HEK293 (cell line): ENCODE data around the gene PPFIA1.

Source experiments
- CTCF ChIA-PET: fragments of 350-600 bp; formaldehyde crosslinking; extraction: SDS; loops from one replicate; lab custom pipeline; 2021; ENCODE audit warnings: antibody characterized with exemption; lab: Yijun Ruan, JAX
- POLR2A ChIA-PET: fragments of 300-600 bp; formaldehyde crosslinking; extraction: SDS; loops from one replicate; lab custom pipeline; 2020; ENCODE audit warnings: antibody characterized with exemption, inconsistent platforms; lab: Yijun Ruan, JAX
- H3K27ac ChIP-seq: fragments of 200-500 bp; sonication (Bioruptor generic); 2 replicates; pipeline ENCODE4 v1.5.1; 2014; ENCODE audit warnings: low read depth, low read length, control low read depth, inconsistent platforms; ENCODE audit errors: extremely low read depth
- H3K36me3 ChIP-seq, 2 experiments: fragments of 200-500 bp in 1 of 2; sonication (Bioruptor generic) in 1 of 2; 1 replicate in 1 of 2; 2 replicates in 1 of 2; pipeline ENCODE4 v1.5.1; 2014 to 2017; ENCODE audit warnings: inconsistent platforms in 2 of 2, low read length in 2 of 2; ENCODE audit not compliant: control insufficient read depth in 2 of 2, insufficient read depth in 1 of 2
- H3K4me1 ChIP-seq: fragments of 200-500 bp; sonication (Bioruptor generic); 2 replicates; pipeline ENCODE4 v1.5.1; 2014; ENCODE audit warnings: mild to moderate bottlenecking, low read length, inconsistent platforms; ENCODE audit not compliant: control insufficient read depth, insufficient read depth
- H3K4me3 ChIP-seq: 2 replicates; pipeline ENCODE4 v1.5.1; 2011; ENCODE audit warnings: low read depth, mild to moderate bottlenecking, control low read depth, low read length, moderate library complexity
- H3K9me3 ChIP-seq: fragments of 200-500 bp; sonication (Bioruptor generic); 2 replicates; pipeline ENCODE4 v1.5.1; 2014; ENCODE audit warnings: low read depth, low read length, inconsistent platforms; ENCODE audit not compliant: control insufficient read depth, insufficient read depth
- EGR2 ChIP-seq: fragments of 450-650 bp; formaldehyde crosslinking; IDR thresholded peaks from 2 replicates; pipeline ENCODE4 v1.5.1; 2016; ENCODE audit warnings: low read depth, missing biosample characterization, missing genetic modification characterization
- MZF1 ChIP-seq: fragments of 450-650 bp; formaldehyde crosslinking; IDR thresholded peaks from 2 replicates; pipeline ENCODE4 v1.5.1; 2017; ENCODE audit warnings: missing biosample characterization, missing genetic modification characterization, borderline replicate concordance
- ZFHX2 ChIP-seq: fragments of 450-650 bp; formaldehyde crosslinking; conservative IDR thresholded peaks from 2 replicates; pipeline ENCODE4 v1.5.1; 2016; ENCODE audit warnings: missing biosample characterization, missing genetic modification characterization
- ZNF239 ChIP-seq: fragments of 450-650 bp; formaldehyde crosslinking; IDR thresholded peaks from 2 replicates; pipeline ENCODE4 v1.5.1; 2016; ENCODE audit warnings: missing biosample characterization, missing genetic modification characterization
- ZNF423 ChIP-seq: fragments of 450-650 bp; formaldehyde crosslinking; IDR thresholded peaks from 2 replicates; pipeline ENCODE4 v1.5.1; 2016; ENCODE audit warnings: missing biosample characterization, missing genetic modification characterization
- ZNF521 ChIP-seq: fragments of 450-650 bp; formaldehyde crosslinking; IDR thresholded peaks from 2 replicates; pipeline ENCODE4 v1.5.1; 2017; ENCODE audit warnings: missing biosample characterization, mild to moderate bottlenecking, missing genetic modification characterization
- ZNF600 ChIP-seq: fragments of 450-650 bp; formaldehyde crosslinking; IDR thresholded peaks from 2 replicates; pipeline ENCODE4 v1.5.1; 2016; ENCODE audit warnings: missing biosample characterization, missing genetic modification characterization
- ZNF621 ChIP-seq: fragments of 450-650 bp; formaldehyde crosslinking; IDR thresholded peaks from 2 replicates; pipeline ENCODE4 v1.5.1; 2017; ENCODE audit warnings: missing biosample characterization, missing genetic modification characterization
- ZNF654 ChIP-seq: fragments of 450-650 bp; formaldehyde crosslinking; IDR thresholded peaks from 2 replicates; pipeline ENCODE4 v1.5.1; 2016; ENCODE audit warnings: low read depth, missing biosample characterization, missing genetic modification characterization
- TF ChIP-seq, protein P1 (sequence below): fragments of 450-650 bp; formaldehyde crosslinking; IDR thresholded peaks from 2 replicates; pipeline ENCODE4 v1.5.1; 2017; ENCODE audit warnings: missing biosample characterization, missing genetic modification characterization
- TF ChIP-seq, protein P2 (sequence below): fragments of 450-650 bp; formaldehyde crosslinking; IDR thresholded peaks from 2 replicates; pipeline ENCODE4 v1.5.1; 2016; ENCODE audit warnings: missing biosample characterization, missing genetic modification characterization, borderline replicate concordance
- TF ChIP-seq, protein P3 (sequence below): fragments of 450-650 bp; formaldehyde crosslinking; IDR thresholded peaks from 2 replicates; pipeline ENCODE4 v1.5.1; 2016; ENCODE audit warnings: missing biosample characterization, missing genetic modification characterization
- TF ChIP-seq, protein P4 (sequence below): fragments of 450-650 bp; formaldehyde crosslinking; IDR thresholded peaks from 2 replicates; pipeline ENCODE4 v1.5.1; 2016; ENCODE audit warnings: missing biosample characterization, missing genetic modification characterization
- TF ChIP-seq, protein P5 (sequence below): fragments of 450-650 bp; formaldehyde crosslinking; IDR thresholded peaks from 2 replicates; pipeline ENCODE4 v1.5.1; 2016; ENCODE audit warnings: missing biosample characterization, missing genetic modification characterization

Gene PPFIA1

DNA sequence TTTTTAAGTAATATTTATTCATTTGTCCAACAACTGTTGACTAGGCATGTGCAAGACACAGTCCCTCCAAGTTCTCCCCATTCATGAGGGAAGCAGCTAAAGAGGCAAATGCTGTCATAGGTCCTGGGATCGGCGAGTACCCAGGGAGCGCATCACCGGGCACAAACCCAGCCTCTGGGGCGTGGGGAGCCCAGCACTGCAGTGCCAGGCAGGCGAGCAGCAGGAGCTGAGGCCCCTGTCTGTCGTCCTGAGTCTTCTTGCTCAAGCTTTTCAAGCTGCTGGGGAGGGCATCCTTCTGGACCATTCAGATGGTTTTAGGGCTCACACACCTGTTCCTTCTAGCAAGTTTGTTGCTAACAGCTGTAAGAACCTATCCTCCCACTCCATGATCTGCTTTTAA lies 62.1 kb downstream of the PPFIA1 start (continued):
- TF ChIP-seq ZNF654 (tag by site-specific recombination) = no peak
- TF ChIP-seq, all 188 proteins: peak for 0

DNA sequence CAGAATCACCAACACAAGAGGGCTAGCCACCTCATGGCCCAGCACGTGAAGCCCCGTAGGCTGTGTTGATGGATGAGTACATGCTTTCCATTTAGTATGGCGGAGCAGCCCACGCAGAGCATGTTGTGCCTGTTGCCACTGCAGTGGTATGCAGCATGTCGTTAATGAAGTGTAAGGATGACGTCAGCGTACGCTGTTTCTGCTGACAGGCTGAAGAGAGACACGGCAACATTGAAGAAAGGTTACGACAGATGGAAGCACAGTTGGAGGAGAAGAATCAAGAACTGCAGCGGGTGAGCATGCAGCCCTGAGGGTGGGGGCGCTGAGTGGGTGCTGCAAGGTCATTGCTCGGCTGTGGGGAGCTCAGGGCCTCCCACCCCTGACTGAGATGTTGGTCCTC lies 62.8 kb downstream of the PPFIA1 start:
- no peaks in the 10 kb centered on the region for H3K4me1 ChIP-seq
- ChIA-PET POLR2A (no interaction called here), CTCF (interaction anchor here (0.6 kb wide), 2 partner anchors 159 to 866 kb away, joined by 3 read pairs; no protein-coding TSS in a partner anchor)

DNA sequence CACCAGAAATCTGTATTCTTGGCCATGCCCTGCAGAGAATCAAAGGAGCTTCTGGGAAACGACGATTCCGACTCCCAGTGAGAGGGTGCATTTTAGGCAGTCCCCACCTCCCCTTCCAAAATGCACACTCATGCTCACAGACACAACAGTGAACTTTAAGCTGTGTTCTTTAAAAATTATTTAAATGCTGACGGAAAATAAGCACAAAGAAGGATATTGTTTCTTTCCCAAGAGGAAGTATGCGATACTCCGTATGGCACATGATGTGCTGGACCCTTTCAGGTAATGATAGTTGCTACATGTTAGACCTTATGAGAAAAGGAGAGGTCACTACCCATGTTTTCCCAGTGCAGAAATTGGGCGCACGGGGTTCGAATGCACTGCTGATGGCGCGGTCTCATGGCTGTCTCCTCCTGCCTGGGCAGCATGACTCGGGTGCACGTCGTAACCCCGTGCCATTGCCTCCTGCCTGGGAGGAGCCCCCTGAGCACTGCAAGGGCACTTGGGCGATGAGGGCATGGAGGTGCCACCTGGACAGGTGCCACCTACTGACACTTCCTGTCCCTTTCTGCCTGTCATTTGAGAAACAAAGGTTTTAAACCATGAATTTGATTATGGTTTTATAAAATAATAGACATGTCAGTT lies 64.0 kb downstream of the PPFIA1 start:
- TF ChIP-seq ZNF423 (tag by site-specific recombination) (no peak), MZF1 (tag by site-specific recombination) (no peak), ZNF600 (tag by site-specific recombination) (no peak), ZNF239 (tag by site-specific recombination) (no peak), ZNF621 (tag by site-specific recombination) (no peak)
- TF ChIP-seq, protein P1, sequence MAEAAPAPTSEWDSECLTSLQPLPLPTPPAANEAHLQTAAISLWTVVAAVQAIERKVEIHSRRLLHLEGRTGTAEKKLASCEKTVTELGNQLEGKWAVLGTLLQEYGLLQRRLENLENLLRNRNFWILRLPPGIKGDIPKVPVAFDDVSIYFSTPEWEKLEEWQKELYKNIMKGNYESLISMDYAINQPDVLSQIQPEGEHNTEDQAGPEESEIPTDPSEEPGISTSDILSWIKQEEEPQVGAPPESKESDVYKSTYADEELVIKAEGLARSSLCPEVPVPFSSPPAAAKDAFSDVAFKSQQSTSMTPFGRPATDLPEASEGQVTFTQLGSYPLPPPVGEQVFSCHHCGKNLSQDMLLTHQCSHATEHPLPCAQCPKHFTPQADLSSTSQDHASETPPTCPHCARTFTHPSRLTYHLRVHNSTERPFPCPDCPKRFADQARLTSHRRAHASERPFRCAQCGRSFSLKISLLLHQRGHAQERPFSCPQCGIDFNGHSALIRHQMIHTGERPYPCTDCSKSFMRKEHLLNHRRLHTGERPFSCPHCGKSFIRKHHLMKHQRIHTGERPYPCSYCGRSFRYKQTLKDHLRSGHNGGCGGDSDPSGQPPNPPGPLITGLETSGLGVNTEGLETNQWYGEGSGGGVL (tag by site-specific recombination) = no peak
- TF ChIP-seq, protein P2, sequence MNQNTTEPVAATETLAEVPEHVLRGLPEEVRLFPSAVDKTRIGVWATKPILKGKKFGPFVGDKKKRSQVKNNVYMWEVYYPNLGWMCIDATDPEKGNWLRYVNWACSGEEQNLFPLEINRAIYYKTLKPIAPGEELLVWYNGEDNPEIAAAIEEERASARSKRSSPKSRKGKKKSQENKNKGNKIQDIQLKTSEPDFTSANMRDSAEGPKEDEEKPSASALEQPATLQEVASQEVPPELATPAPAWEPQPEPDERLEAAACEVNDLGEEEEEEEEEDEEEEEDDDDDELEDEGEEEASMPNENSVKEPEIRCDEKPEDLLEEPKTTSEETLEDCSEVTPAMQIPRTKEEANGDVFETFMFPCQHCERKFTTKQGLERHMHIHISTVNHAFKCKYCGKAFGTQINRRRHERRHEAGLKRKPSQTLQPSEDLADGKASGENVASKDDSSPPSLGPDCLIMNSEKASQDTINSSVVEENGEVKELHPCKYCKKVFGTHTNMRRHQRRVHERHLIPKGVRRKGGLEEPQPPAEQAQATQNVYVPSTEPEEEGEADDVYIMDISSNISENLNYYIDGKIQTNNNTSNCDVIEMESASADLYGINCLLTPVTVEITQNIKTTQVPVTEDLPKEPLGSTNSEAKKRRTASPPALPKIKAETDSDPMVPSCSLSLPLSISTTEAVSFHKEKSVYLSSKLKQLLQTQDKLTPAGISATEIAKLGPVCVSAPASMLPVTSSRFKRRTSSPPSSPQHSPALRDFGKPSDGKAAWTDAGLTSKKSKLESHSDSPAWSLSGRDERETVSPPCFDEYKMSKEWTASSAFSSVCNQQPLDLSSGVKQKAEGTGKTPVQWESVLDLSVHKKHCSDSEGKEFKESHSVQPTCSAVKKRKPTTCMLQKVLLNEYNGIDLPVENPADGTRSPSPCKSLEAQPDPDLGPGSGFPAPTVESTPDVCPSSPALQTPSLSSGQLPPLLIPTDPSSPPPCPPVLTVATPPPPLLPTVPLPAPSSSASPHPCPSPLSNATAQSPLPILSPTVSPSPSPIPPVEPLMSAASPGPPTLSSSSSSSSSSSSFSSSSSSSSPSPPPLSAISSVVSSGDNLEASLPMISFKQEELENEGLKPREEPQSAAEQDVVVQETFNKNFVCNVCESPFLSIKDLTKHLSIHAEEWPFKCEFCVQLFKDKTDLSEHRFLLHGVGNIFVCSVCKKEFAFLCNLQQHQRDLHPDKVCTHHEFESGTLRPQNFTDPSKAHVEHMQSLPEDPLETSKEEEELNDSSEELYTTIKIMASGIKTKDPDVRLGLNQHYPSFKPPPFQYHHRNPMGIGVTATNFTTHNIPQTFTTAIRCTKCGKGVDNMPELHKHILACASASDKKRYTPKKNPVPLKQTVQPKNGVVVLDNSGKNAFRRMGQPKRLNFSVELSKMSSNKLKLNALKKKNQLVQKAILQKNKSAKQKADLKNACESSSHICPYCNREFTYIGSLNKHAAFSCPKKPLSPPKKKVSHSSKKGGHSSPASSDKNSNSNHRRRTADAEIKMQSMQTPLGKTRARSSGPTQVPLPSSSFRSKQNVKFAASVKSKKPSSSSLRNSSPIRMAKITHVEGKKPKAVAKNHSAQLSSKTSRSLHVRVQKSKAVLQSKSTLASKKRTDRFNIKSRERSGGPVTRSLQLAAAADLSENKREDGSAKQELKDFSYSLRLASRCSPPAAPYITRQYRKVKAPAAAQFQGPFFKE (tag by site-specific recombination) = no peak
- TF ChIP-seq, protein P3, sequence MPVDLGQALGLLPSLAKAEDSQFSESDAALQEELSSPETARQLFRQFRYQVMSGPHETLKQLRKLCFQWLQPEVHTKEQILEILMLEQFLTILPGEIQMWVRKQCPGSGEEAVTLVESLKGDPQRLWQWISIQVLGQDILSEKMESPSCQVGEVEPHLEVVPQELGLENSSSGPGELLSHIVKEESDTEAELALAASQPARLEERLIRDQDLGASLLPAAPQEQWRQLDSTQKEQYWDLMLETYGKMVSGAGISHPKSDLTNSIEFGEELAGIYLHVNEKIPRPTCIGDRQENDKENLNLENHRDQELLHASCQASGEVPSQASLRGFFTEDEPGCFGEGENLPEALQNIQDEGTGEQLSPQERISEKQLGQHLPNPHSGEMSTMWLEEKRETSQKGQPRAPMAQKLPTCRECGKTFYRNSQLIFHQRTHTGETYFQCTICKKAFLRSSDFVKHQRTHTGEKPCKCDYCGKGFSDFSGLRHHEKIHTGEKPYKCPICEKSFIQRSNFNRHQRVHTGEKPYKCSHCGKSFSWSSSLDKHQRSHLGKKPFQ (tag by site-specific recombination) = no peak
- TF ChIP-seq, protein P4, sequence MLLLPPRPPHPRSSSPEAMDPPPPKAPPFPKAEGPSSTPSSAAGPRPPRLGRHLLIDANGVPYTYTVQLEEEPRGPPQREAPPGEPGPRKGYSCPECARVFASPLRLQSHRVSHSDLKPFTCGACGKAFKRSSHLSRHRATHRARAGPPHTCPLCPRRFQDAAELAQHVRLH (tag by site-specific recombination) = no peak
- TF ChIP-seq, protein P5, sequence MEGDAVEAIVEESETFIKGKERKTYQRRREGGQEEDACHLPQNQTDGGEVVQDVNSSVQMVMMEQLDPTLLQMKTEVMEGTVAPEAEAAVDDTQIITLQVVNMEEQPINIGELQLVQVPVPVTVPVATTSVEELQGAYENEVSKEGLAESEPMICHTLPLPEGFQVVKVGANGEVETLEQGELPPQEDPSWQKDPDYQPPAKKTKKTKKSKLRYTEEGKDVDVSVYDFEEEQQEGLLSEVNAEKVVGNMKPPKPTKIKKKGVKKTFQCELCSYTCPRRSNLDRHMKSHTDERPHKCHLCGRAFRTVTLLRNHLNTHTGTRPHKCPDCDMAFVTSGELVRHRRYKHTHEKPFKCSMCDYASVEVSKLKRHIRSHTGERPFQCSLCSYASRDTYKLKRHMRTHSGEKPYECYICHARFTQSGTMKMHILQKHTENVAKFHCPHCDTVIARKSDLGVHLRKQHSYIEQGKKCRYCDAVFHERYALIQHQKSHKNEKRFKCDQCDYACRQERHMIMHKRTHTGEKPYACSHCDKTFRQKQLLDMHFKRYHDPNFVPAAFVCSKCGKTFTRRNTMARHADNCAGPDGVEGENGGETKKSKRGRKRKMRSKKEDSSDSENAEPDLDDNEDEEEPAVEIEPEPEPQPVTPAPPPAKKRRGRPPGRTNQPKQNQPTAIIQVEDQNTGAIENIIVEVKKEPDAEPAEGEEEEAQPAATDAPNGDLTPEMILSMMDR = no peak
- H3K4me3 ChIP-seq = no peak overlapping the region
- no peak overlapping the region for H3K27ac ChIP-seq
- peaks cover 2 to 97% of the 10 kb centered on the region in 2 experiments; a peak in 2 of 3 replicates for H3K36me3 ChIP-seq
- ChIA-PET CTCF (no interaction called here), POLR2A (interaction anchor here (0.6 kb wide), 1 partner anchor 65 kb away, joined by 4 read pairs; no protein-coding TSS in a partner anchor)
- H3K4me1 ChIP-seq = no peaks in the 10 kb centered on the region
- no peaks in the 10 kb centered on the region for H3K9me3 ChIP-seq

More for the DNA sequence above, 62.8 kb downstream of the PPFIA1 start:
- no peak for TF ChIP-seq ZNF521 (tag by site-specific recombination)
- TF ChIP-seq ZFHX2 = peak; percentile 64
- 0 out of 2 replicates have a peak, but pooled peaks have one; percentile 41 for TF ChIP-seq EGR2 (tag by site-specific recombination)
- no peaks in the 10 kb centered on the region for H3K9me3 ChIP-seq
- no peak overlapping the region for H3K4me3 ChIP-seq
- peaks cover 0 to 96% of the 10 kb centered on the region in 2 experiments; a peak in 2 of 3 replicates for H3K36me3 ChIP-seq
- H3K27ac ChIP-seq = no peak overlapping the region
